ENCODE results near the gene ITM2A. TPM values are rescaled to one million over a fixed set of nuclear protein-coding genes. Genes with fewer than 3 reads are reported as not detected.

ITM2A gene
- 100 to 1,000 TPM; 145 to 157 TPM for total RNA-seq

DNA sequence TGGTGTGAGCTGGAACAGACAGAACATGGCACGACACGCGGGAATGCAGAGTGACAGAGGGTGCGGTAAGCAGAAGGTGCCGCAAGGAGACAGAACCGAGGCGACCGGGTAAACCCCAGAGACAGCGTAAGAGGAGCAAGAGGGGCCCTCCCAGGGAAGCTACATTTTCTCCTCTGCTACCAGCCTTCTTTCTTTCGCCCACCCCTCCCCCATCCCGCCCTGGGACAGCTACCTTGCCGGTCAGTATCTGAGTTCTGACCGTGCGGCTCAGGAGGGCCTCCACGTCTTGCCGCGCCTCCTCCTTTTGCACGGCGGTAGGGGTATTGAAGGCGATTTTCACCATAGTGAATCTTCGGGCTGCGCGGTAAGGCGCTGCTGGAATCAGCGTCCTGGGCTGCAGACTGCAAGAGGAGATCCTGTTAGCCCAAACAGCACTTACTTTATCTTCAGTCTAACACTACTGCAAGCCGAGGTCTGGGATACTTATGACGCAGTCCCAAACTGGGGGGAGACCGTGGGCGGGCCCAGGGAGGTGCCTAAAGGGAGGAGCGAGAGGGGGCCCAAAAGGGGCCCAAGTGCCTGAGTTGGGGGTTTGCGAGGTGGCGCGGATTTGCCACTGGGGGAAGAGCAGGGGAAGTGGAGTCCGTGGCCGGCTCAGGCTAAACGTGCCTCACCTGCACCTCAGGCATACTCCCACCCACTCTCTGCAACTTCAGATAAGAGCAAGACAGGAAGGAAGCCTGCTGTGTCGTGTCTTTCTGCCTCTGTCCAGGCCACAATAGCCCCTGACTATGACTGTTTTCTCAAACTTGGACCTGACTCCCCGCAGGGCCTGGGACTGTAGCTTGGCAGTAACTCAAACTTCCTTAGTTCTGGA lies at the start of gene ITM2A:
ITM2A (minus strand) TSS at position 462 of the 877 bp plus-strand sequence; CDS start at position 343, 119 bp downstream.
- ChIA-PET CTCF (interaction anchor here (1.1 to 1.9 kb wide), 4 partner anchors 42 to 201 kb away, joined by 3 to 5 read pairs (median 4); no protein-coding TSS in a partner anchor), POLR2A (interaction anchor here (0.9 to 3.9 kb wide), 10 partner anchors 42 to 421 kb away, joined by 3 to 16 read pairs (median 4); partner anchors contain the start of gene P2RY10)
- Mint-ChIP-seq H3K9me3 (no peaks in the 10 kb centered on the region), H3K4me1 (peaks cover 24% of the 10 kb centered on the region), H3K36me3 (ENCODE audit: low read depth) (peaks cover 22% of the 10 kb centered on the region), H3K27ac (peak within 1 kb of the TSS; percentile 95), H3K4me3 (peak within 1 kb of the TSS; percentile 94), H3K27me3 (no peaks in the 10 kb centered on the region)
- peak; percentile 62 for DNase-seq

DNA sequence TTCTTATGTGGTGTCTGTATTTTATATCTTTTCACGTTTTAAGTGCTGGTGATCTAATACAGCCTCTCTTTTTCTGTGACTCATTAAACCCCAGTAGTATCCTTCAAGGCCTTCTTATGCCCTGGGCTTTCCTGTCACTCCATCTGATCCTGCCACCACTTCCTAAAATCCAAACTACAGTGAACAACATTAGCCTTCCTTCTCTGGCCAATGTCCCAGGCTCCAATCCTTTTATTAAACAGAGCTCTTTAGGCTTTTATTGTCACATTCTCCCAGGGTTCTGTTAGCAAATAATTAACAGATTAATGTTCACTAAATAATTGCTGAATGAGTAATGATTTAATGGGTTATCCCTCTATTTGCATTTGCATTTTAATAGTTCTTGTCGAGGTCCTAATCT lies 47.9 kb upstream of the ITM2A start:
- POLR2A ChIA-PET, result no interaction called here
- Mint-ChIP-seq H3K36me3 (ENCODE audit: low read depth) (no peaks in the 10 kb centered on the region), H3K4me3 (no peak overlapping the region), H3K27me3 (no peaks in the 10 kb centered on the region), H3K4me1 (peaks cover 13% of the 10 kb centered on the region), H3K9me3 (no peaks in the 10 kb centered on the region), H3K27ac (no peak overlapping the region)
- CTCF ChIA-PET, result no interaction called here
- DNase-seq, result no peak

DNA sequence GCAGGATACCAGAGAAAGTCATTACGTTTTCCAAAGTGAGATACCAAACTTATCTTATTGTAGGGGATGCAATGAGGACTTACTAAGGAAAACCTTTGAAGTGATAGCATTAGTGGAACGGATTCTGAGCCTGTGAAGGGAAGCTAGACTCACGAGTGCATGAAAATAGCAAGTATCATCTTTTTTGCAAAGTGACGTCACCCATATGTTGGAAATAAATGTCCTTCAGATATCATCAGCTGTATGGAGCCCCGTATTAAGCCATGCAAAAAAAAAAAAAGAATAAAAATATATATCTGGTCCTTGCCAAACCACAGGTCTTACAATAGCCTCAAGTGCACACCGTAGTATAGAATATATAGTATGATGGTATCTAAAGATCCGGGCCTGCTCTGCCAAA lies 46.8 kb upstream of the ITM2A start:
- Mint-ChIP-seq H3K36me3 (ENCODE audit: low read depth) (no peaks in the 10 kb centered on the region), H3K9me3 (no peaks in the 10 kb centered on the region), H3K4me1 (peaks cover 20% of the 10 kb centered on the region), H3K4me3 (no peak overlapping the region), H3K27ac (no peak overlapping the region), H3K27me3 (no peaks in the 10 kb centered on the region)
- no peak for DNase-seq
- ChIA-PET CTCF (interaction anchor here (0.7 to 1.7 kb wide), 6 partner anchors 46 to 332 kb away, joined by 3 to 5 read pairs (median 4); partner anchors contain the start of gene ITM2A), POLR2A (interaction anchor here (2.2 kb wide), 1 partner anchor 48 kb away, joined by 11 read pairs; the partner anchor contains the start of gene ITM2A)

DNA sequence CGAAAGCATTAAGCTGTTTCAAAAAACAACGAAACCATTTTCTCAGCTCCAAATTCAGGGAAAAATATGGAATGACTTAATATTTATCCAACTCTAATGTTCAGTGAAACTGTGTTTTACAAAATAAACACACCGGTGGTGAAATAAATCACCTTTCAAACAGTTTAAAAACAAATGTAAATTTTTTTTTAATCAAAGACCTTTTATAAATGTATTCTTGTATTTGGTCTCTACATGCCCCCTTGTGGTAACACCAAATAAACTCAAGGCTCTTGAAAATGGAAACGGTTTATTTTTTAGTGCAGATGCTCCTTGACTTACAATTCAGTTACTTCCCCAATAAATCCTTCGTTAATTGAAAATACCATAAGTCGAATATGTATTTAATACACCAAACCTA lies 45.8 kb upstream of the ITM2A start:
- H3K36me3 Mint-ChIP-seq (ENCODE audit: low read depth), result no peaks in the 10 kb centered on the region
- no peak overlapping the region for H3K27ac Mint-ChIP-seq

DNA sequence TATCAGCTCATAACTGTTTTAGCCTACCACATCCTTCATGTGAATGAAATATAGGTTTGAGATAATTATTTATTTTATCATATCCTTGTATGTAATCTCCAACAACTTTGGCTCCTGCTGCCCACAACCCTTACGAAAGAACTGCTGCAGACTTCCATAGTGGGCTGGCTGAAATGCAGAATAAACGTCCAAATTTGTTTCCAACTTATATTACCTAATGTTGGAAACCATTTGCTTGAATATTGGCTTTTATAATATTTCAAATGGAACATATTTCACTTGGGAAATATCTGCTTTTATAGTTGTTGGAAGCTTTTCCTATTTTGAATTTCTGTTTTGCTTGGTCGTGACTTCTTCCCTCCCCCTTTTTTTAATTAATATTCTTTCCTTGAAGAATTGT lies 45.0 kb upstream of the ITM2A start:
- DNase-seq, result no peak
- Mint-ChIP-seq H3K27ac (no peak overlapping the region), H3K9me3 (no peaks in the 10 kb centered on the region), H3K36me3 (ENCODE audit: low read depth) (no peaks in the 10 kb centered on the region), H3K27me3 (no peaks in the 10 kb centered on the region), H3K4me3 (peak overlapping the region; percentile 67), H3K4me1 (peaks cover 37% of the 10 kb centered on the region)
- ChIA-PET POLR2A (interaction anchor here (1.2 to 2.2 kb wide), 3 partner anchors 46 to 49 kb away, joined by 3 to 11 read pairs (median 3); partner anchors contain the start of gene ITM2A), CTCF (interaction anchor here (0.9 to 2.3 kb wide), 6 partner anchors 48 to 275 kb away, joined by 3 to 7 read pairs (median 5); no protein-coding TSS in a partner anchor)

More for the DNA sequence above, 45.8 kb upstream of the ITM2A start:
- H3K9me3 Mint-ChIP-seq, result no peaks in the 10 kb centered on the region
- no peaks in the 10 kb centered on the region for H3K27me3 Mint-ChIP-seq
- ChIA-PET CTCF (interaction anchor here (0.6 to 2.3 kb wide), 11 partner anchors 45 to 332 kb away, joined by 3 to 7 read pairs (median 4); partner anchors contain the start of gene ITM2A), POLR2A (interaction anchor here (2.2 kb wide), 1 partner anchor 47 kb away, joined by 11 read pairs; the partner anchor contains the start of gene ITM2A)
- peak overlapping the region; percentile 67 for H3K4me3 Mint-ChIP-seq
- H3K4me1 Mint-ChIP-seq, result peaks cover 30% of the 10 kb centered on the region
- DNase-seq, result no peak

DNA sequence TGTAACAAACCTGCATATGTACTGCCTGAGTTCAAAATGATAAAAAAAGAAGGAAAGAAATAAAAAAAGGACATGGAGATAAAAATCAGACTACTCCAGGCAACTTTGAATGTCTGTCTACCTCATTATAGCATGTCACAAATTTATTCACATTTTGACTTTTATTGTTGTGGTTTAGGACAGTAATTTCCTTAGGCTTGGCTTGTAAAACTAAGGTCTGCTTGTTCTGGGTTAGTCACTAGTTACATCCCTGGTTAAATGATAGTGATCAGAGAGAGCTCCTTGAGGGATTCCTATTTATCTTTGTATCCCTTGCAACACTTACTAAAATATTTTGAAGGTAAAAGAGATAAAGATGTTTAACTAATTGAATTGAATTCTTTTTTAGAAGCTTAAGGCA lies 42.5 kb upstream of the ITM2A start:
- Mint-ChIP-seq H3K4me3 (no peak overlapping the region), H3K27me3 (no peaks in the 10 kb centered on the region), H3K9me3 (no peaks in the 10 kb centered on the region), H3K36me3 (ENCODE audit: low read depth) (no peaks in the 10 kb centered on the region), H3K27ac (no peak overlapping the region), H3K4me1 (peaks cover 37% of the 10 kb centered on the region)
- no peak for DNase-seq
- POLR2A ChIA-PET, result interaction anchor here (1.4 kb wide), 2 partner anchors 42 to 43 kb away, joined by 4 to 5 read pairs; no protein-coding TSS in a partner anchor
- CTCF ChIA-PET, result no interaction called here

DNA sequence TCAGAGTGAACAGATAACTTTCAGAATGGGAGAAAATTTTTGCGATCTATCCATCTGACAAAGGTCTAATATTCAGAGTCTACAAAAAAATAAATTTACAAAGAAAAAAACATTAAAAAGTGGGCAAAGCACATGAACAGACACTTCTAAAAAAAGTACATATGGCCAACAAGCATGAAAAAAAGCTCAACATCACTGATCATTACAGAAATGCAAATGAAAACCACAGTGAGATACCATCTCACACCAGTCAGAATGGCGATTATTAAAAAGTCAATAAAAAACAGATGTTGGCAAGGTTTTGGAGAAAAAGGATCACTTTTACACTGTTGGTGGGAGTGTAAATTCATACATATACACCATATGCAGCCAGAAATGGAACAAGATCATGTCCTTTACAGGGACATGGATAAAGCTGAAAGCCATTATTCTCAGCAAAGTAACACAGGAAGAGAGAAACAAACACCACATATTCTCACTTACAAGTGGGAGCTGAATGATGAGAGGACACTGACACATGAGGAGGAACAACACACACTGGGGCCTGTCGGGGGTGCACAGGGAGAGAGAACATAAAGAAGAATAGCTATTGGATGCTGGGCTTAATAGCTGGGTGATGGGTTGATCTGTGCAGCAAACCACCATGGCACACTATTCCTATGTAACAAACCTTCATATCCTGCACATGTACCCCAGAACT lies 41.6 kb upstream of the ITM2A start:
- H3K4me3 Mint-ChIP-seq, result no peak overlapping the region
- ChIA-PET CTCF (no interaction called here), POLR2A (interaction anchor here (1.4 kb wide), 2 partner anchors 41 to 42 kb away, joined by 4 to 5 read pairs; no protein-coding TSS in a partner anchor)
- no peaks in the 10 kb centered on the region for H3K36me3 Mint-ChIP-seq (ENCODE audit: low read depth)
- no peaks in the 10 kb centered on the region for H3K27me3 Mint-ChIP-seq
- DNase-seq, result no peak
- H3K4me1 Mint-ChIP-seq, result peaks cover 37% of the 10 kb centered on the region
- no peaks in the 10 kb centered on the region for H3K9me3 Mint-ChIP-seq
- peak overlapping the region; percentile 21 for H3K27ac Mint-ChIP-seq

DNA sequence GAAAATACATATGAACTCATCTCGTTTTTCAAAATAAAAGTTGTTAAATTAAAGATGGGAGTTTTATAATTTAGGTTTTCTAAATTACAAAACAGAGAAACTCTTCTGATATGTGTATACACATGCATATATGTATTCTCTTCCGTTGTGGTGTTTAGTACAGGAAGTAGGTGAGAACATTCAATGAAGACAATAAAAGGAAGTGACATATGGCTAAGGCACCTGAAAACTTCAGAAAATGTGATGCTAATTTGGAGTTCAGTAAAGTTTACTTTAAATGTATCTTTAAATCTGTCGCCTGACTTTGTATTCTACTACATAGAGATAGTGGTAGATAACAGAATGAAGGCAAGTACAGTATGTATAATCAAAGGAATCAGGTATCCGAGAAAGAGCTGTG lies 33.5 kb upstream of the ITM2A start:
- ChIA-PET CTCF (no interaction called here), POLR2A (no interaction called here)
- no peaks in the 10 kb centered on the region for H3K27me3 Mint-ChIP-seq
- peaks cover 5% of the 10 kb centered on the region for H3K36me3 Mint-ChIP-seq (ENCODE audit: low read depth)
- H3K4me1 Mint-ChIP-seq, result peaks cover 4% of the 10 kb centered on the region
- DNase-seq, result no peak
- no peak overlapping the region for H3K4me3 Mint-ChIP-seq
- no peak overlapping the region for H3K27ac Mint-ChIP-seq
- H3K9me3 Mint-ChIP-seq, result peaks cover 2% of the 10 kb centered on the region

DNA sequence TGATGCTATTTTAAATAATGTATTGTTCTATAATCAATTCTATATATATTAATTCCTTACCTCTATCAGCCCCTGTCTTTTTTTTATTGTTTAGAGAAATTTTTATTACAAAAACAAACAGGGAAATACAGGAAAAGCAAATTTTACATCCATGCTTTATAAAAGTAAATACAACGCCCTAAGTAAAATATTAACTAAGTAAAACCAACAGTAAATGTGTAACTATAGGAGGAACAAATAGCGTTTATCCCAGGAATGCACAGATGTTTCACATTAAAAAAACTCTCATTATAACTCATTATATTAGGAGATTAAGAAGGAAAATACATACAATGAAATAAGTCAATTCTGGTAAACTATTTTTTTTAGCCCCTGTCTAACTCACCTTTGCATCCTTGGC lies 8.2 kb upstream of the ITM2A start:
- Mint-ChIP-seq H3K36me3 (ENCODE audit: low read depth) (no peaks in the 10 kb centered on the region), H3K27me3 (no peaks in the 10 kb centered on the region), H3K9me3 (no peaks in the 10 kb centered on the region), H3K4me3 (no peak overlapping the region), H3K4me1 (peaks cover 5% of the 10 kb centered on the region), H3K27ac (no peak overlapping the region)
- ChIA-PET POLR2A (no interaction called here), CTCF (no interaction called here)
- DNase-seq, result no peak

DNA sequence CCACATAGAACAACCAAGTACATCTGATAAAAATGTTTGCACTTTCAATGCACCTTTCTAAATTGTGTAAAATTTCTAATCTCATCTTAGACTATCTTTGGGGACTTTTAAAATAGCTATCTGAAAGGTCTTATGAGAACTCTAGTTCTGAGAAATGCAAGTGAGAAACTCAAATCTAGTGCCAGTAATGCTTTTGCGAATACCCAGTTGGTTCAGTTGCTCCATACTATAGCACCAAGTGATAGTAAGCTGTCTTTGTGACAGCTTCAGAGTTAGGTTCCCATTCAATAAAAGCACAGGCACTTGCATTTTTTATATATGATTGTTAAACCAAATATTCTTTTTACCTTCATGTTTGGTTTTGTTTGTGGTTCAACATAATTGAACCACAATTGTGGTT lies 4.5 kb upstream of the ITM2A start:
- Mint-ChIP-seq H3K27me3 (no peaks in the 10 kb centered on the region), H3K9me3 (no peaks in the 10 kb centered on the region), H3K27ac (no peak overlapping the region), H3K4me1 (peaks cover 14% of the 10 kb centered on the region), H3K36me3 (ENCODE audit: low read depth) (peaks cover under 1% of the 10 kb centered on the region), H3K4me3 (no peak overlapping the region)
- DNase-seq, result no peak
- CTCF ChIA-PET, result no interaction called here
- POLR2A ChIA-PET, result no interaction called here

DNA sequence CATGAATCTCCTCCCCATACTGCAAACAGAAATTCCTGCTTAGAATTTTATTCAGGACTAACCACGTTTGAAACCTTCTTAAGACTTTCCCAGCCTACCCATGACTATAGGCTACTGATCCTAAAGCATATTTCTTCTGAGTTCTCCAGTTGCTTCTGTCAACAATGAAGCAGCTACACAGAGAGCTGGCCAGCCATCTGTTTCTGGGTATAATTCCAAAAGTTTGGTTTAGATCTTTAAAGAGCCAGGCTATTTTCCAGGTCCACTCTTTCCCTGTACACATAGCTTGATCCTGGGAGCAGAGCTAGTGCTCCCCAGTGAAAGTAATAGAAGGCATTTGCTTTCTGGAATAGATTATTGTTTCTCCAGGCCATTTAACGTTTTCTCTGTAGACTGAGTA lies 4.0 kb upstream of the ITM2A start:
- H3K9me3 Mint-ChIP-seq, result no peaks in the 10 kb centered on the region
- no peaks in the 10 kb centered on the region for H3K27me3 Mint-ChIP-seq
- ChIA-PET POLR2A (no interaction called here), CTCF (no interaction called here)
- no peak for DNase-seq
- H3K4me3 Mint-ChIP-seq, result no peak overlapping the region
- H3K27ac Mint-ChIP-seq, result no peak overlapping the region
- H3K4me1 Mint-ChIP-seq, result peaks cover 14% of the 10 kb centered on the region
- H3K36me3 Mint-ChIP-seq (ENCODE audit: low read depth), result peaks cover 5% of the 10 kb centered on the region

DNA sequence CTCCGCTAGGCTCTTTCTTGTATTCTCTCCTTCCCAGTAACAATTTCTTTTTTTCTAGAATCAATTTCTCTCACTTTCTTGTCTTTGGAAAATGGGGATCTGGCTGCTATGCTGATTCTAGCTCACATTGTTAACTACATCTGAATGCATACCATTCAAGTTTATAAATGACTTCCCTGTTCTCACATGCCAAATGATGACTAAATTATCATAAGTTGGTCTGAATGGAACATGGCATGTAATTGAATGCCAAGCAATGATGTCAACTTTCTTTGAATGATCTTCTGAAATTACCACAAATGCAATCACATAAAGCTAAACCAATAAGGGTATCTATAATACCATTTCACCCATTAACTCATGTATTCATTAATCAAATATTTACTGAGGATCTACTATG lies 2.7 kb upstream of the ITM2A start:
- peaks cover 14% of the 10 kb centered on the region for H3K4me1 Mint-ChIP-seq
- CTCF ChIA-PET, result no interaction called here
- H3K27ac Mint-ChIP-seq, result no peak overlapping the region
- peaks cover 10% of the 10 kb centered on the region for H3K36me3 Mint-ChIP-seq (ENCODE audit: low read depth)
- no peak overlapping the region for H3K4me3 Mint-ChIP-seq
- no peak for DNase-seq
- POLR2A ChIA-PET, result no interaction called here
- H3K27me3 Mint-ChIP-seq, result no peaks in the 10 kb centered on the region
- H3K9me3 Mint-ChIP-seq, result no peaks in the 10 kb centered on the region

DNA sequence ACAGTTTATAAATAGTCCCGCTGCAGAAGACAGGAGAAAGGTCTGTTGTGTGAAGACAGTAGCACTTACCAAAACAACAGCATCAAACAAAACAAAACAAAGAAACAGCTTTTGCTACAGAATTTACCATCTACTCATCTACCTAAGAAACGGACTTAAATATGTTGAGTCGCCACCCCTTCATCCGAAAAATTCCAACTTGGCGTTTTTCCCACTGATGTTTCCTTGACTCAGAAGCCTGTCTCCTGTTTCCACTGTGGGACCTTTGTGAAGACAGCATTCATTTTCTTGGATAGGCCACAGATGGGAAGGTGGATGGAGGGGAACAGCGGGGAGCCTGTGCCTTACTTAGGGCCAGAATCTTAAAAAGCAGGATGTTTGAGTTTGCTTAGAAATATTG lies 1.3 kb upstream of the ITM2A start:
- H3K4me3 Mint-ChIP-seq, result no peak overlapping the region
- H3K36me3 Mint-ChIP-seq (ENCODE audit: low read depth), result peaks cover 13% of the 10 kb centered on the region
- no peaks in the 10 kb centered on the region for H3K9me3 Mint-ChIP-seq
- DNase-seq, result no peak
- H3K4me1 Mint-ChIP-seq, result peaks cover 16% of the 10 kb centered on the region
- ChIA-PET POLR2A (interaction anchor here (1.0 to 1.3 kb wide), 2 partner anchors 18 to 41 kb away, joined by 3 to 4 read pairs; no protein-coding TSS in a partner anchor), CTCF (interaction anchor here (0.6 to 1.9 kb wide), 2 partner anchors 43 to 45 kb away, joined by 3 to 4 read pairs; no protein-coding TSS in a partner anchor)
- no peaks in the 10 kb centered on the region for H3K27me3 Mint-ChIP-seq
- no peak overlapping the region for H3K27ac Mint-ChIP-seq

All from activated CD4-positive, alpha-beta memory T cell treated with anti-CD3 and anti-CD28 coated beads, Interleukin-2, amount 10 ng/mL, durations not matched to agents 7 days and 5 days (primary cell).